ENCODE measurements around the gene SLC7A9. TPM values are rescaled to one million over a fixed set of nuclear protein-coding genes. Genes with fewer than 3 reads are reported as not detected.

The SLC7A9 gene
- polyA plus RNA-seq, 1 donor (not counting 4 experiments of a cell fraction or from before 2014, with no cell fraction given): 0.20 TPM

DNA sequence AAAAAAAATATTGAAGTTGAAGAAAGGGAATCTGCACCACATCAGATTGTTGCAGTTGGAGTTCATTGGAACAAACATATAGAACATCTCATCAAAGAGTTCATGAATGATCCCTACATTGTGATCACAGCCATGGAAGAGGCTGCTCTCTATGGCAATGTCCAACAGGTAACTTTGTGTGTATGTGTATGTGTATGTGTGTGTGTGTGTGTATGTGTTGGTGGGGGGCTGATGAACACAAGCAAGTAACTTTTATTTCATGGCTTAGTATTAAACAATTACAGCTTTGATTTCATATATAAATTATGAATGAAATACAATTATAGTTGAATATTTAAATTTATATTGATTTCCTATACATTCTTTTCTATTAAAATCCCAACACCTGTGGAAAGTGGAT is 69.4 kb downstream of the SLC7A9 start:
- no peak for FAIRE-seq
- dilution Hi-C loops (cut with MboI; ENCODE audit: extremely low pct_ligation_motif_present, low sequenced_read_pairs): no loop called here
- no peak overlapping the region for H3K4me3 ChIP-seq (ENCODE audit: control insufficient read depth in 2 of 3, extremely low read depth in 1 of 3, insufficient read depth in 2 of 3, low read depth in 1 of 3, low read length in 3 of 3)

DNA sequence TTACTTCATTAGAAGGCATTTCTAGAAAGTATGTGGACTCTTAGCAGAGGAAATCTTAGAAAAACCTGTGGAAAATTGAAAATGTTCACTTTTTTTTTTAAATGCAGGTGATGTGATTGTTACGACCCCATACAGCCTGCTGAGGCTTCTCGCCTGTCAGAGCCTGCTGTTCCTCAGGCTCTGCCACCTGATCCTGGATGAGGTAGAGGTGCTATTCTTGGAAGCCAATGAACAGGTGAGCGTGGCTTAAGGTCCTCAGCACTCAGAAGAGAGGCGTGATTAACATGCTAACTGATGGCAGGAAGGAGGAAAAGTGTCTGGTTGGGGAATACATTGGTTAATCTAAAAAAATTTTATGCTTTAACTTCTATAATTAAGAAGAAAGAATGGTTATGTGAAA is 71.4 kb downstream of the SLC7A9 start:
- FAIRE-seq: no peak
- no peaks in the 10 kb centered on the region for H3K4me1 ChIP-seq (ENCODE audit: control insufficient read depth, extremely low read depth, insufficient read depth, low read length)
- no peak overlapping the region for H3K27ac ChIP-seq (ENCODE audit: control insufficient read depth, insufficient read depth, low read length)
- no peaks in the 10 kb centered on the region for H3K36me3 ChIP-seq (ENCODE audit: control insufficient read depth in 2 of 2, extremely low read depth in 1 of 2, insufficient read depth in 2 of 2, low read length in 2 of 2)
- no peak overlapping the region for H3K4me2 ChIP-seq (ENCODE audit: control insufficient read depth, extremely low read depth, insufficient read depth, low read depth, low read length)
- H2AFZ ChIP-seq (ENCODE audit: control insufficient read depth, low read length): no peak overlapping the region
- no peaks in the 10 kb centered on the region for H3K9me3 ChIP-seq (ENCODE audit: control insufficient read depth, low read depth, low read length)
- TF ChIP-seq, protein P1, sequence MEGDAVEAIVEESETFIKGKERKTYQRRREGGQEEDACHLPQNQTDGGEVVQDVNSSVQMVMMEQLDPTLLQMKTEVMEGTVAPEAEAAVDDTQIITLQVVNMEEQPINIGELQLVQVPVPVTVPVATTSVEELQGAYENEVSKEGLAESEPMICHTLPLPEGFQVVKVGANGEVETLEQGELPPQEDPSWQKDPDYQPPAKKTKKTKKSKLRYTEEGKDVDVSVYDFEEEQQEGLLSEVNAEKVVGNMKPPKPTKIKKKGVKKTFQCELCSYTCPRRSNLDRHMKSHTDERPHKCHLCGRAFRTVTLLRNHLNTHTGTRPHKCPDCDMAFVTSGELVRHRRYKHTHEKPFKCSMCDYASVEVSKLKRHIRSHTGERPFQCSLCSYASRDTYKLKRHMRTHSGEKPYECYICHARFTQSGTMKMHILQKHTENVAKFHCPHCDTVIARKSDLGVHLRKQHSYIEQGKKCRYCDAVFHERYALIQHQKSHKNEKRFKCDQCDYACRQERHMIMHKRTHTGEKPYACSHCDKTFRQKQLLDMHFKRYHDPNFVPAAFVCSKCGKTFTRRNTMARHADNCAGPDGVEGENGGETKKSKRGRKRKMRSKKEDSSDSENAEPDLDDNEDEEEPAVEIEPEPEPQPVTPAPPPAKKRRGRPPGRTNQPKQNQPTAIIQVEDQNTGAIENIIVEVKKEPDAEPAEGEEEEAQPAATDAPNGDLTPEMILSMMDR (optimal IDR thresholded peaks at IDR 0.05 in 1 of 3, IDR thresholded peaks at IDR 0.05 in 1 of 3, conservative IDR thresholded peaks at IDR 0.05 in 1 of 3; ENCODE audit: extremely low read depth in 1 of 3, insufficient read depth in 2 of 3, low read length in 3 of 3): no peak
- no peak for TF ChIP-seq EZH2 (IDR thresholded peaks at IDR 0.05; ENCODE audit: low read length)
- H3K9me1 ChIP-seq (ENCODE audit: control insufficient read depth, extremely low read depth, insufficient read depth, low read length): no peaks in the 10 kb centered on the region
- DNase-seq (ENCODE audit: low read depth, low spot score): no peak
- H4K20me1 ChIP-seq (ENCODE audit: control insufficient read depth, extremely low read depth, insufficient read depth, low read length): no peaks in the 10 kb centered on the region
- H3K27me3 ChIP-seq (ENCODE audit: control insufficient read depth, extremely low read depth, insufficient read depth, low read length): no peaks in the 10 kb centered on the region
- no peaks in the 10 kb centered on the region for H3K79me2 ChIP-seq (ENCODE audit: control insufficient read depth, insufficient read depth, low read length)
- no peak overlapping the region for H3K4me3 ChIP-seq (ENCODE audit: control insufficient read depth in 2 of 3, extremely low read depth in 1 of 3, insufficient read depth in 2 of 3, low read depth in 1 of 3, low read length in 3 of 3)
- dilution Hi-C loops (cut with MboI; ENCODE audit: extremely low pct_ligation_motif_present, low sequenced_read_pairs): loop anchor here (25.0 kb wide), 1 partner anchor 89 kb away; no protein-coding TSS in a partner anchor
- no peak overlapping the region for H3K9ac ChIP-seq (ENCODE audit: control insufficient read depth, extremely low read depth, insufficient read depth, low read length)

More for the DNA sequence above, 69.4 kb downstream of the SLC7A9 start:
- no peaks in the 10 kb centered on the region for H3K9me1 ChIP-seq (ENCODE audit: control insufficient read depth, extremely low read depth, insufficient read depth, low read length)
- H3K4me1 ChIP-seq (ENCODE audit: control insufficient read depth, extremely low read depth, insufficient read depth, low read length): no peaks in the 10 kb centered on the region
- no peak for DNase-seq (ENCODE audit: low read depth, low spot score)
- no peaks in the 10 kb centered on the region for H4K20me1 ChIP-seq (ENCODE audit: control insufficient read depth, extremely low read depth, insufficient read depth, low read length)
- H3K4me2 ChIP-seq (ENCODE audit: control insufficient read depth, extremely low read depth, insufficient read depth, low read depth, low read length): no peak overlapping the region
- TF ChIP-seq, protein P1 (optimal IDR thresholded peaks at IDR 0.05 in 1 of 3, IDR thresholded peaks at IDR 0.05 in 1 of 3, conservative IDR thresholded peaks at IDR 0.05 in 1 of 3; ENCODE audit: extremely low read depth in 1 of 3, insufficient read depth in 2 of 3, low read length in 3 of 3): no peak
- TF ChIP-seq EZH2 (IDR thresholded peaks at IDR 0.05; ENCODE audit: low read length): no peak
- H3K79me2 ChIP-seq (ENCODE audit: control insufficient read depth, insufficient read depth, low read length): no peaks in the 10 kb centered on the region
- no peak overlapping the region for H3K9ac ChIP-seq (ENCODE audit: control insufficient read depth, extremely low read depth, insufficient read depth, low read length)
- no peaks in the 10 kb centered on the region for H3K9me3 ChIP-seq (ENCODE audit: control insufficient read depth, low read depth, low read length)
- no peaks in the 10 kb centered on the region for H3K27me3 ChIP-seq (ENCODE audit: control insufficient read depth, extremely low read depth, insufficient read depth, low read length)
- H2AFZ ChIP-seq (ENCODE audit: control insufficient read depth, low read length): no peak overlapping the region
- no peak overlapping the region for H3K27ac ChIP-seq (ENCODE audit: control insufficient read depth, insufficient read depth, low read length)
- H3K36me3 ChIP-seq (ENCODE audit: control insufficient read depth in 2 of 2, extremely low read depth in 1 of 2, insufficient read depth in 2 of 2, low read length in 2 of 2): no peaks in the 10 kb centered on the region

All from keratinocyte (primary cell).